A549 (cell line): ENCODE measurements around the gene ADARB1.

Experiments used
- CTCF ChIP-seq: fragments of >200 bp; sonication (Bioruptor Twin); formaldehyde crosslinking; IDR thresholded peaks from 3 replicates; pipeline ENCODE4 v1.5.1; 2016
- HDAC2 ChIP-seq: fragments of 200-600 bp; sonication (generic); IDR thresholded peaks from 2 replicates; pipeline ENCODE4 v1.6.1; 2016
- MAX ChIP-seq: IDR thresholded peaks from 2 replicates; pipeline ENCODE4 v1.6.1; 2012
- SMC3 ChIP-seq: fragments of >200 bp; sonication (Bioruptor Twin); formaldehyde crosslinking; IDR thresholded peaks from 3 replicates; pipeline ENCODE4 v1.6.1; 2018; ENCODE audit warnings: inconsistent platforms

- TF ChIP-seq SMC3 (no peak), CTCF (no peak), MAX (no peak), HDAC2 (no peak)
These were observed 153.8 kb downstream of the ADARB1 start for GRCh38 chr21:45228171-45228641.
